TTC549 (cell line): ENCODE results near the gene NFAM1.

ENCODE experiments used
- FAIRE-seq: peaks from 2 replicates; lab custom pipeline; 2012; peaks lifted over from hg19 to GRCh38; lab: Jason Lieb, UNC

Gene NFAM1

GRCh38 chr22:42439821-42440674, 7.8 kb upstream of the NFAM1 start:
- no peak for FAIRE-seq

GRCh38 chr22:42439021-42439567, 6.9 kb upstream of the NFAM1 start:
- no peak for FAIRE-seq

- no peak for FAIRE-seq
These were observed 6.1 kb upstream of the NFAM1 start for GRCh38 chr22:42438293-42438650.

- FAIRE-seq = no peak
These were observed 5.5 kb upstream of the NFAM1 start for GRCh38 chr22:42437488-42438292.

- FAIRE-seq = no peak
These were observed 4.2 kb upstream of the NFAM1 start for GRCh38 chr22:42436404-42436803.

GRCh38 chr22:42434748-42435425, 2.7 kb upstream of the NFAM1 start:
- no peak for FAIRE-seq

GRCh38 chr22:42433754-42434682, 1.8 kb upstream of the NFAM1 start:
- FAIRE-seq = no peak

- FAIRE-seq = no peak
These were observed 615 bp upstream of the NFAM1 start for GRCh38 chr22:42432818-42433217.

GRCh38 chr22:42431401-42432019, 693 bp downstream of the NFAM1 start:
- FAIRE-seq = no peak

- FAIRE-seq = no peak
These were observed 1.6 kb downstream of the NFAM1 start for GRCh38 chr22:42430528-42431125.

- FAIRE-seq = no peak
These were observed 3.4 kb downstream of the NFAM1 start for GRCh38 chr22:42428760-42429159.

GRCh38 chr22:42428025-42428424, 4.2 kb downstream of the NFAM1 start:
- FAIRE-seq = no peak

GRCh38 chr22:42427167-42427566, 5.0 kb downstream of the NFAM1 start:
- no peak for FAIRE-seq

GRCh38 chr22:42425989-42426355, 6.2 kb downstream of the NFAM1 start:
- no peak for FAIRE-seq

GRCh38 chr22:42425337-42425988, 6.7 kb downstream of the NFAM1 start:
- FAIRE-seq = no peak

- FAIRE-seq = no peak
These were observed 12.8 kb downstream of the NFAM1 start for GRCh38 chr22:42419243-42419881.

- no peak for FAIRE-seq
These were observed 13.4 kb downstream of the NFAM1 start for GRCh38 chr22:42418811-42419242.

GRCh38 chr22:42417645-42418305, 14.4 kb downstream of the NFAM1 start:
- FAIRE-seq = no peak

GRCh38 chr22:42416671-42417230, 15.5 kb downstream of the NFAM1 start:
- FAIRE-seq = no peak
